HCT116 (cell line): ENCODE results near the gene CSGALNACT2. TPM values are rescaled to one million over a fixed set of nuclear protein-coding genes. Genes with fewer than 3 reads are reported as not detected.

ENCODE experiments used
- ATAC-seq: fragments of 200-7000 bp; cut with Tn5 transposase; 2 replicates; pipeline ENCODE4 v1.9.1; 2020; ENCODE audit warnings: mild to moderate bottlenecking, moderate library complexity
- BruUV-seq: library from RNA; stranded (reverse); fragments of 400-500 nt; replicated peaks from 2 replicates; lab custom pipeline; 2021; lab: Mats Ljungman, UMichigan
- CTCF ChIA-PET: fragments of 300-600 bp; sonication (Branson Sonifier 250); formaldehyde crosslinking; loops from one replicate; lab custom pipeline; 2021; ENCODE audit warnings: antibody characterized with exemption; lab: Charles Lee
- POLR2A ChIA-PET: fragments of 300-600, 350-600 bp; sonication (Branson Sonifier 250); formaldehyde crosslinking; loops from one replicate; lab custom pipeline; 2021; ENCODE audit warnings: antibody characterized with exemption; lab: Charles Lee
- RAD21 ChIA-PET, 2 experiments: fragments of 300-600 bp; sonication (Branson Sonifier 250); formaldehyde crosslinking; loops; one replicate each; lab custom pipeline; 2023; ENCODE audit warnings: low total read pairs in 2 of 2; ENCODE audit not compliant: uncharacterized antibody in 2 of 2, unreplicated experiment in 2 of 2, low non-redundant PET in 1 of 2; lab: Charles Lee
- DNase-seq: peaks from one replicate; pipeline ENCODE4 v3.0.0-alpha.2; 2010; ENCODE audit warnings: low read depth, low spot score
- H2AFZ ChIP-seq: fragments of 200-600 bp; shearing (Covaris generic), sonication (generic); 2 replicates; pipeline ENCODE4 v1.6.1; 2017; ENCODE audit warnings: low read depth, mixed run types, mixed read lengths, antibody characterized with exemption, low read length; ENCODE audit not compliant: poor library complexity, severe bottlenecking
- H3K27ac ChIP-seq: 2 replicates; pipeline ENCODE4 v1.5.1; 2012; ENCODE audit warnings: low read depth, low read length
- H3K27me3 ChIP-seq: fragments of 200-600 bp; sonication (generic); 2 replicates; pipeline ENCODE4 v1.6.1; 2016; ENCODE audit warnings: mixed run types, low read length, mixed read lengths; ENCODE audit not compliant: insufficient read depth
- H3K36me3 ChIP-seq, 2 experiments: fragments of 200-500 bp in 1 of 2; fragments of 200-600 bp in 1 of 2; sonication (Bioruptor generic) in 1 of 2; sonication (generic) in 1 of 2; 2 replicates each; pipeline versions ENCODE4 v1.5.1 to v1.6.1; 2014 to 2016; ENCODE audit warnings: low read length in 2 of 2, inconsistent platforms in 1 of 2, mixed read lengths in 1 of 2, mixed run types in 1 of 2; ENCODE audit not compliant: insufficient read depth in 2 of 2, control insufficient read depth in 1 of 2
- H3K4me1 ChIP-seq, 2 experiments: fragments of 200-600 bp in 1 of 2; sonication (generic) in 1 of 2; 2 replicates each; pipeline versions ENCODE4 v1.5.1 to v1.6.1; 2012 to 2017; ENCODE audit warnings: low read length in 2 of 2, inconsistent platforms in 1 of 2, mild to moderate bottlenecking in 1 of 2, mixed read lengths in 1 of 2, mixed run types in 1 of 2, moderate library complexity in 1 of 2; ENCODE audit not compliant: insufficient read depth in 2 of 2, control insufficient read depth in 1 of 2
- H3K4me2 ChIP-seq: fragments of 200-600 bp; sonication (generic); 2 replicates; pipeline ENCODE4 v1.6.1; 2017; ENCODE audit warnings: mixed run types, low read length, mixed read lengths
- H3K4me3 ChIP-seq, 2 experiments: fragments of 200-600 bp in 1 of 2; sonication (generic) in 1 of 2; replicated peaks in 1 of 2; 2 replicates each; pipeline ENCODE4 v1.5.1; 2011 to 2016; ENCODE audit warnings: low read length in 2 of 2, control low read depth in 1 of 2, low read depth in 1 of 2, mild to moderate bottlenecking in 1 of 2, mixed read lengths in 1 of 2, mixed run types in 1 of 2
- H3K79me2 ChIP-seq: fragments of 200-600 bp; sonication (generic); 2 replicates; pipeline ENCODE4 v1.6.1; 2017; ENCODE audit warnings: mild to moderate bottlenecking, mixed run types, low read length, moderate library complexity, mixed read lengths; ENCODE audit not compliant: insufficient read depth
- H3K9ac ChIP-seq: fragments of 200-600 bp; sonication (generic); 2 replicates; pipeline ENCODE4 v1.6.1; 2016; ENCODE audit warnings: low read length, mixed read lengths
- H3K9me2 ChIP-seq: fragments of 200-600 bp; sonication (generic), shearing (Covaris generic); 2 replicates; pipeline ENCODE4 v1.6.1; 2017; ENCODE audit warnings: mixed run types, mild to moderate bottlenecking, moderate library complexity; ENCODE audit not compliant: insufficient read depth
- H3K9me3 ChIP-seq, 2 experiments: fragments of 200-500 bp in 1 of 2; fragments of 200-600 bp in 1 of 2; sonication (Bioruptor generic) in 1 of 2; sonication (generic) in 1 of 2; 2 replicates each; pipeline ENCODE4 v1.6.1; 2014 to 2017; ENCODE audit warnings: low read length in 2 of 2, mixed read lengths in 2 of 2, inconsistent platforms in 1 of 2, low read depth in 1 of 2, mild to moderate bottlenecking in 1 of 2, mixed run types in 1 of 2, moderate library complexity in 1 of 2; ENCODE audit not compliant: control insufficient read depth in 1 of 2, insufficient read depth in 1 of 2
- H4K20me1 ChIP-seq: fragments of 200-600 bp; sonication (generic), shearing (Covaris generic); 2 replicates; pipeline ENCODE4 v1.6.1; 2017; ENCODE audit warnings: mixed run types, mild to moderate bottlenecking, moderate library complexity; ENCODE audit not compliant: insufficient read depth
- CBX3 ChIP-seq: IDR thresholded peaks from 2 replicates; pipeline ENCODE4 v1.6.1; 2012; ENCODE audit warnings: low read depth
- EZH2 ChIP-seq: fragments of 200-600 bp; sonication (generic); IDR thresholded peaks from 2 replicates; pipeline ENCODE4 v1.6.1; 2017; ENCODE audit warnings: antibody characterized with exemption, mixed run types
- EZH2phosphoT487 ChIP-seq: fragments of 200-600 bp; IDR thresholded peaks from 2 replicates; pipeline ENCODE4 v1.6.1; 2018; ENCODE audit warnings: antibody characterized with exemption, borderline replicate concordance
- JUND ChIP-seq: IDR thresholded peaks from 2 replicates; pipeline ENCODE4 v1.6.1; 2012
- POLR2A ChIP-seq: IDR thresholded peaks from 2 replicates; pipeline ENCODE4 v1.7.0; 2011; ENCODE audit warnings: borderline replicate concordance; ENCODE audit not compliant: insufficient read depth, insufficient read length; ENCODE audit errors: extremely low read depth
- POLR2AphosphoS5 ChIP-seq: IDR thresholded peaks from 2 replicates; pipeline ENCODE4 v1.6.1; 2011; ENCODE audit warnings: mild to moderate bottlenecking, low read depth, low read length, moderate library complexity
- SP1 ChIP-seq: IDR thresholded peaks from 2 replicates; pipeline ENCODE4 v1.6.1; 2012; ENCODE audit warnings: low read depth
- YY1 ChIP-seq: IDR thresholded peaks from 2 replicates; pipeline ENCODE4 v1.6.1; 2011; ENCODE audit warnings: low read length, low read depth, moderate library complexity, mild to moderate bottlenecking; ENCODE audit not compliant: insufficient replicate concordance; ENCODE audit errors: extremely low read depth
- ZNF274 ChIP-seq: fragments of 200-500 bp; sonication (Bioruptor generic); IDR thresholded peaks from 2 replicates; pipeline ENCODE4 v1.6.1; 2014; ENCODE audit warnings: mild to moderate bottlenecking, low read depth, low read length, inconsistent platforms
- intact Hi-C: fragments of 100-400 bp; cut with micrococcal nuclease; formaldehyde crosslinking; loops from 2 replicates; pipeline ENCODE4 v1.10.0; 2022
- total RNA-seq: library from RNA; stranded (reverse); gene quantifications from one replicate; pipeline ENCODE4 v1.2.1, GENCODE V29; 2021; ENCODE audit not compliant: unreplicated experiment
- TF ChIP-seq, protein P1 (sequence below): IDR thresholded peaks from 2 replicates; pipeline ENCODE4 v1.6.1; 2012
- TF ChIP-seq, protein P2 (sequence below): IDR thresholded peaks from 2 replicates; pipeline ENCODE4 v1.6.1; 2012; ENCODE audit warnings: low read depth
- TF ChIP-seq, protein P3 (sequence below): IDR thresholded peaks from 2 replicates; pipeline ENCODE4 v1.6.1; 2012
- TF ChIP-seq, protein P4 (sequence below), 3 experiments: fragments of 200-600 bp in 1 of 3; sonication (generic) in 1 of 3; IDR thresholded peaks in 2 of 3; conservative IDR thresholded peaks in 1 of 3; 2 replicates each; pipeline ENCODE4 v1.5.1; 2012 to 2017; ENCODE audit warnings: low read depth in 2 of 3, low read length in 2 of 3, antibody characterized with exemption in 1 of 3, borderline replicate concordance in 1 of 3, control low read depth in 1 of 3, mild to moderate bottlenecking in 1 of 3, mixed read lengths in 1 of 3, mixed run types in 1 of 3, moderate library complexity in 1 of 3; ENCODE audit not compliant: insufficient read depth in 1 of 3

CSGALNACT2 gene
- total RNA-seq, 1 experiment from 2014 or later: 9.9 TPM

DNA sequence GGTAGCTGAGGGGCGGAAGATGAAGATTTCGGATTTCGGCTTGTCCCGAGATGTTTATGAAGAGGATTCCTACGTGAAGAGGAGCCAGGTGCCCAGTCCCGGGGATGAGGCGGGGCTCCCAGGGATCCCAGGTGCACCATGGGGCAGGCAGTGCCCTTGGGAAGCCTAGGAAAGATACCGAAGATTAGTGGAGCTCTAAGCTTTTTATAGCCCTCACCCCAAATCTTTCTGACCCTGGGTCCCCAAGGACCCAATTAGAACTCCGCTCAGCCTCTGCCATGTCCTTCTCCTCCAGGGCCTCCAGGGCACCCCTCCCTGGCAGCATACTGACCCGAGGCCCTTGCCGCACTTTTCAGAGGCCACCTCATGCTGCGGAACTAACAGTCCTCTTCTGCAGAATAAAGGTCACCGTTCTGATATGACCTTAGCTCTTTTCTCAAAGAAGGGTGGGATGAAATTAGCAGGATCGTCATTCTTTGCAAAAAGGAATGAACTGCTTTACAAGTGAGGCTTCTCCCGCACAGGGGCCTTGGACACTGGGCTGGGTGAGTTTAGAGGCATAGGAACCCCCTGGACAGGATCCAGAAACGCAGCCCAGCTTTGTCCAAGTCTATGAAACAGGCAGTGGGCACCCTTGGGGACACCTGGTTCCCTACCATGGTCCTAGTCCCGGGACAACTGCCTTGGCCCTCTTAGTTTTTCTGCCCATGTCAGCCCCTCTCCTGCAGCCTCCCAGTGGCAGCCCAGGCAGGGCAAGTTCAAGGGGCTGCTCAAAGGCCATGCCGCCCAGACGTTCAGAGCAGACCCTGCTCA, 17.9 kb upstream of the CSGALNACT2 start:
- ATAC-seq: no peak
- H3K4me2 ChIP-seq: no peak overlapping the region
- no peak for DNase-seq
- intact Hi-C loops: no loop called here
- TF ChIP-seq CBX3: no peak
- TF ChIP-seq EZH2phosphoT487: no peak
- TF ChIP-seq, protein P1, sequence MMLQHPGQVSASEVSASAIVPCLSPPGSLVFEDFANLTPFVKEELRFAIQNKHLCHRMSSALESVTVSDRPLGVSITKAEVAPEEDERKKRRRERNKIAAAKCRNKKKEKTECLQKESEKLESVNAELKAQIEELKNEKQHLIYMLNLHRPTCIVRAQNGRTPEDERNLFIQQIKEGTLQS: no peak
- TF ChIP-seq, protein P2, sequence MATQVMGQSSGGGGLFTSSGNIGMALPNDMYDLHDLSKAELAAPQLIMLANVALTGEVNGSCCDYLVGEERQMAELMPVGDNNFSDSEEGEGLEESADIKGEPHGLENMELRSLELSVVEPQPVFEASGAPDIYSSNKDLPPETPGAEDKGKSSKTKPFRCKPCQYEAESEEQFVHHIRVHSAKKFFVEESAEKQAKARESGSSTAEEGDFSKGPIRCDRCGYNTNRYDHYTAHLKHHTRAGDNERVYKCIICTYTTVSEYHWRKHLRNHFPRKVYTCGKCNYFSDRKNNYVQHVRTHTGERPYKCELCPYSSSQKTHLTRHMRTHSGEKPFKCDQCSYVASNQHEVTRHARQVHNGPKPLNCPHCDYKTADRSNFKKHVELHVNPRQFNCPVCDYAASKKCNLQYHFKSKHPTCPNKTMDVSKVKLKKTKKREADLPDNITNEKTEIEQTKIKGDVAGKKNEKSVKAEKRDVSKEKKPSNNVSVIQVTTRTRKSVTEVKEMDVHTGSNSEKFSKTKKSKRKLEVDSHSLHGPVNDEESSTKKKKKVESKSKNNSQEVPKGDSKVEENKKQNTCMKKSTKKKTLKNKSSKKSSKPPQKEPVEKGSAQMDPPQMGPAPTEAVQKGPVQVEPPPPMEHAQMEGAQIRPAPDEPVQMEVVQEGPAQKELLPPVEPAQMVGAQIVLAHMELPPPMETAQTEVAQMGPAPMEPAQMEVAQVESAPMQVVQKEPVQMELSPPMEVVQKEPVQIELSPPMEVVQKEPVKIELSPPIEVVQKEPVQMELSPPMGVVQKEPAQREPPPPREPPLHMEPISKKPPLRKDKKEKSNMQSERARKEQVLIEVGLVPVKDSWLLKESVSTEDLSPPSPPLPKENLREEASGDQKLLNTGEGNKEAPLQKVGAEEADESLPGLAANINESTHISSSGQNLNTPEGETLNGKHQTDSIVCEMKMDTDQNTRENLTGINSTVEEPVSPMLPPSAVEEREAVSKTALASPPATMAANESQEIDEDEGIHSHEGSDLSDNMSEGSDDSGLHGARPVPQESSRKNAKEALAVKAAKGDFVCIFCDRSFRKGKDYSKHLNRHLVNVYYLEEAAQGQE: no peak
- no peak overlapping the region for H3K9ac ChIP-seq
- H3K4me3 ChIP-seq: no peak overlapping the region
- no peaks in the 10 kb centered on the region for H3K9me3 ChIP-seq
- no peaks in the 10 kb centered on the region for H3K27me3 ChIP-seq
- H3K9me2 ChIP-seq: no peaks in the 10 kb centered on the region
- no peaks in the 10 kb centered on the region for H3K79me2 ChIP-seq
- ChIA-PET POLR2A (no interaction called here), CTCF (no interaction called here), RAD21 (no interaction called here)
- no peaks in the 10 kb centered on the region for H4K20me1 ChIP-seq
- no TSS peak for BruUV-seq
- no peak overlapping the region for H3K27ac ChIP-seq
- no peaks in the 10 kb centered on the region for H3K4me1 ChIP-seq
- H2AFZ ChIP-seq: no peak overlapping the region
- no peaks in the 10 kb centered on the region for H3K36me3 ChIP-seq

DNA sequence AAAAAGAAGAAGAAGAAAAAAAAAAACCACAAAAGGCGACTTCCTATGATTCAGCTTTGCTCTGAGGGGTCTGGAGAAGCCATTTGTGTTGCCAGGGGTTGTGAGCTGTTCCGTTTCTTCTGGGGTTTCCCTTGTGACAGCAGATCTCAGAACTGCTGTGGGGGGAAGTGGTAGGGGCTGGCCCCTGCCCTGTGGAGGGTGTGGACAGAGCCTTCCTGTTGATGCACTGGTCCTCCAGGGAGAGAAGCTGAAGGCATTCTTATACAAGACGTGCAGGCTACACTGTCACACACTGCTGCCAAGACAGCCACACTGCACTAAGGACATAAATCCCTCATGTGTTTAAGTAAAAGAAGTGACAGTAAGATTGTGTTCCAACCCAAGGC, 17.3 kb upstream of the CSGALNACT2 start:
- Histone ChIP-seq H3K9me3 (no peaks in the 10 kb centered on the region), H2AFZ (no peak overlapping the region), H3K4me3 (no peak overlapping the region), H3K4me2 (no peak overlapping the region), H3K79me2 (no peaks in the 10 kb centered on the region), H3K27ac (no peak overlapping the region), H3K9me2 (no peaks in the 10 kb centered on the region), H3K9ac (no peak overlapping the region), H3K27me3 (no peaks in the 10 kb centered on the region), H3K36me3 (no peaks in the 10 kb centered on the region), H4K20me1 (no peaks in the 10 kb centered on the region), H3K4me1 (no peaks in the 10 kb centered on the region)
- BruUV-seq: no TSS peak
- ATAC-seq (no peak), DNase-seq (no peak)
- TF ChIP-seq SP1: no peak
- no peak for TF ChIP-seq JUND
- TF ChIP-seq ZNF274: no peak
- TF ChIP-seq, protein P3, sequence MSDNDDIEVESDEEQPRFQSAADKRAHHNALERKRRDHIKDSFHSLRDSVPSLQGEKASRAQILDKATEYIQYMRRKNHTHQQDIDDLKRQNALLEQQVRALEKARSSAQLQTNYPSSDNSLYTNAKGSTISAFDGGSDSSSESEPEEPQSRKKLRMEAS: no peak
- TF ChIP-seq EZH2: no peak
- TF ChIP-seq POLR2A: no peak
- TF ChIP-seq, protein P4, sequence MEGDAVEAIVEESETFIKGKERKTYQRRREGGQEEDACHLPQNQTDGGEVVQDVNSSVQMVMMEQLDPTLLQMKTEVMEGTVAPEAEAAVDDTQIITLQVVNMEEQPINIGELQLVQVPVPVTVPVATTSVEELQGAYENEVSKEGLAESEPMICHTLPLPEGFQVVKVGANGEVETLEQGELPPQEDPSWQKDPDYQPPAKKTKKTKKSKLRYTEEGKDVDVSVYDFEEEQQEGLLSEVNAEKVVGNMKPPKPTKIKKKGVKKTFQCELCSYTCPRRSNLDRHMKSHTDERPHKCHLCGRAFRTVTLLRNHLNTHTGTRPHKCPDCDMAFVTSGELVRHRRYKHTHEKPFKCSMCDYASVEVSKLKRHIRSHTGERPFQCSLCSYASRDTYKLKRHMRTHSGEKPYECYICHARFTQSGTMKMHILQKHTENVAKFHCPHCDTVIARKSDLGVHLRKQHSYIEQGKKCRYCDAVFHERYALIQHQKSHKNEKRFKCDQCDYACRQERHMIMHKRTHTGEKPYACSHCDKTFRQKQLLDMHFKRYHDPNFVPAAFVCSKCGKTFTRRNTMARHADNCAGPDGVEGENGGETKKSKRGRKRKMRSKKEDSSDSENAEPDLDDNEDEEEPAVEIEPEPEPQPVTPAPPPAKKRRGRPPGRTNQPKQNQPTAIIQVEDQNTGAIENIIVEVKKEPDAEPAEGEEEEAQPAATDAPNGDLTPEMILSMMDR (IDR thresholded peaks at IDR 0.05 in 2 of 3, conservative IDR thresholded peaks at IDR 0.05 in 1 of 3; ENCODE audit: borderline replicate concordance in 1 of 3, insufficient read depth in 1 of 3, low read depth in 2 of 3, low read length in 2 of 3): no peak
- TF ChIP-seq POLR2AphosphoS5: no peak
- no peak for TF ChIP-seq YY1
- ChIA-PET CTCF (no interaction called here), POLR2A (no interaction called here), RAD21 (no interaction called here)
- intact Hi-C loops: no loop called here
